Breast epithelium (tissue), 3 donors: ENCODE data around the gene ERF.

ENCODE experiments used
- CTCF ChIP-seq, 3 donors: fragments of 450-650 bp; IDR thresholded peaks; one replicate each; pipeline ENCODE4 v1.5.1; 2016 to 2017; ENCODE audit warnings: antibody characterized with exemption in 3 of 3, mild to moderate bottlenecking in 3 of 3, moderate library complexity in 3 of 3
- POLR2A ChIP-seq: fragments of 450-650 bp; IDR thresholded peaks from one replicate; pipeline ENCODE4 v1.6.1; 2016; ENCODE audit warnings: antibody characterized with exemption, mild to moderate bottlenecking, moderate library complexity

GRCh38 chr19:42293948-42294347 lies 39.0 kb upstream of the ERF start:
- TF ChIP-seq POLR2A: no peak
- no peak for TF ChIP-seq CTCF (IDR thresholded peaks at IDR 0.05)
